K562 (cell line): Measurements from ENCODE around the gene ZNF407. TPM values are rescaled to one million over a fixed set of nuclear protein-coding genes. Genes with fewer than 3 reads are reported as not detected.

Experiments
- ATAC-seq: fragments of 200-7000 bp; cut with Tn5 transposase; 3 replicates; pipeline ENCODE4 v1.9.1; 2020; ENCODE audit warnings: moderate library complexity
- BruUV-seq: library from RNA; stranded (reverse); fragments of 400-500 nt; replicated peaks from 2 replicates; lab custom pipeline; 2021; lab: Mats Ljungman, UMichigan
- CTCF ChIA-PET: fragments of 300-600 bp; formaldehyde crosslinking; extraction: SDS; loops from one replicate; lab custom pipeline; 2021; ENCODE audit warnings: low intra/inter-chr PET ratio; lab: Yijun Ruan, JAX
- POLR2A ChIA-PET: fragments of 300-600, 350-650 bp; sonication (Branson Sonifier 250); formaldehyde crosslinking; extraction: SDS; loops from one replicate; lab custom pipeline; 2021; ENCODE audit warnings: antibody characterized with exemption, inconsistent platforms; lab: Yijun Ruan, JAX
- DNase-seq, 4 experiments: peaks; one replicate each; pipeline versions ENCODE4 v3.0.0 to v3.0.0-alpha.2; 2011 to 2018; ENCODE audit warnings: low spot score in 3 of 4, mixed read lengths in 3 of 4; ENCODE audit errors: extremely low read depth in 1 of 4
- FAIRE-seq: peaks from 2 replicates; lab custom pipeline; 2011; peaks lifted over from hg19 to GRCh38; lab: Jason Lieb, UNC
- H2AFZ ChIP-seq: 2 replicates; pipeline ENCODE4 v1.6.0; 2011; ENCODE audit warnings: low read depth, low read length, control low read depth, inconsistent platforms
- H3K27ac ChIP-seq: fragments of 200-600 bp; 3 replicates; pipeline ENCODE4 v1.8.0; 2011; ENCODE audit warnings: low read depth, mild to moderate bottlenecking, control low read depth, inconsistent platforms, low read length, moderate library complexity, mixed read lengths; ENCODE audit errors: extremely low read depth
- H3K27me3 ChIP-seq, 2 experiments: fragments of 300-600 bp in 1 of 2; 2 replicates in 1 of 2; 3 replicates in 1 of 2; pipeline versions ENCODE4 v1.6.0 to v1.8.0; 2011; ENCODE audit warnings: inconsistent platforms in 2 of 2, low read length in 2 of 2, mild to moderate bottlenecking in 1 of 2, mixed read lengths in 1 of 2, moderate library complexity in 1 of 2; ENCODE audit not compliant: control insufficient read depth in 2 of 2, insufficient read depth in 2 of 2
- H3K36me3 ChIP-seq: fragments of 300-600 bp; 3 replicates; pipeline ENCODE4 v1.8.0; 2011; ENCODE audit warnings: mild to moderate bottlenecking, low read length, inconsistent platforms; ENCODE audit not compliant: control insufficient read depth, insufficient read depth
- H3K4me1 ChIP-seq, 2 experiments: fragments of 200-600 bp in 1 of 2; replicated peaks in 1 of 2; 2 replicates in 1 of 2; 3 replicates in 1 of 2; pipeline versions ENCODE4 v1.5.1 to v1.8.0; 2011; ENCODE audit warnings: inconsistent platforms in 2 of 2, low read length in 2 of 2, mild to moderate bottlenecking in 1 of 2, mixed read lengths in 1 of 2, moderate library complexity in 1 of 2; ENCODE audit not compliant: control insufficient read depth in 2 of 2, insufficient read depth in 2 of 2
- H3K4me2 ChIP-seq: 2 replicates; pipeline ENCODE4 v1.6.1; 2011; ENCODE audit warnings: low read length, control low read depth, inconsistent platforms, mixed read lengths; ENCODE audit not compliant: insufficient read depth
- H3K4me3 ChIP-seq: fragments of 200-600 bp; sonication (generic), shearing (Covaris generic); 2 replicates; pipeline ENCODE4 v1.5.1; 2016; ENCODE audit warnings: control low read depth, inconsistent platforms
- H3K79me2 ChIP-seq: fragments of 200-600 bp; 3 replicates; pipeline ENCODE4 v1.8.0; 2011; ENCODE audit warnings: low read length, inconsistent platforms; ENCODE audit not compliant: control insufficient read depth, insufficient read depth
- H3K9ac ChIP-seq, 2 experiments: 2 replicates each; pipeline versions ENCODE4 v1.6.0 to v1.6.1; 2011; ENCODE audit warnings: low read depth in 2 of 2, low read length in 2 of 2, control low read depth in 1 of 2, inconsistent platforms in 1 of 2, mild to moderate bottlenecking in 1 of 2, mixed read lengths in 1 of 2; ENCODE audit not compliant: insufficient read depth in 1 of 2
- H3K9me1 ChIP-seq: one replicate; pipeline ENCODE4 v1.6.0; 2011; ENCODE audit warnings: inconsistent platforms, mild to moderate bottlenecking, low read length, moderate library complexity; ENCODE audit not compliant: control insufficient read depth, insufficient read depth
- H3K9me3 ChIP-seq: replicated peaks from 2 replicates; pipeline ENCODE4 v1.5.1; 2011; ENCODE audit warnings: low read depth, low read length, inconsistent platforms; ENCODE audit not compliant: control insufficient read depth, insufficient read depth
- H4K20me1 ChIP-seq: replicated peaks from 2 replicates; pipeline ENCODE4 v1.6.1; 2011; ENCODE audit warnings: low read length, inconsistent platforms, mixed read lengths; ENCODE audit not compliant: control insufficient read depth, insufficient read depth
- ARHGAP35 ChIP-seq: fragments of 450-650 bp; IDR thresholded peaks from 2 replicates; pipeline ENCODE4 v1.6.1; 2018; ENCODE audit not compliant: partially characterized antibody
- C11orf30 ChIP-seq: fragments of 450-650 bp; IDR thresholded peaks from 2 replicates; pipeline ENCODE4 v1.6.1; 2016; ENCODE audit warnings: low read depth, mild to moderate bottlenecking
- EGR1 ChIP-seq: fragments of 450-650 bp; conservative IDR thresholded peaks from 2 replicates; pipeline ENCODE4 v1.6.1; 2017; ENCODE audit warnings: mild to moderate bottlenecking
- HDAC3 ChIP-seq: fragments of 450-650 bp; IDR thresholded peaks from 2 replicates; pipeline ENCODE4 v1.6.1; 2018; ENCODE audit warnings: borderline replicate concordance, mild to moderate bottlenecking, moderate library complexity; ENCODE audit not compliant: partially characterized antibody
- HDGF ChIP-seq: fragments of 450-650 bp; IDR thresholded peaks from 2 replicates; pipeline ENCODE4 v1.6.1; 2016
- NFYB ChIP-seq: IDR thresholded peaks from 2 replicates; pipeline ENCODE4 v1.6.1; 2011; ENCODE audit warnings: mild to moderate bottlenecking, moderate library complexity; ENCODE audit not compliant: insufficient read length; ENCODE audit errors: extremely low read depth
- PHF21A ChIP-seq: fragments of 450-650 bp; IDR thresholded peaks from 2 replicates; pipeline ENCODE4 v1.6.1; 2017; ENCODE audit warnings: low read depth, borderline replicate concordance
- POLR2A ChIP-seq: fragments of 450-650 bp; conservative IDR thresholded peaks from 2 replicates; pipeline ENCODE4 v1.6.1; 2016
- SRF ChIP-seq, 2 experiments: fragments of 250-450, 450-650 bp in 1 of 2; sonication (Bioruptor Pico) in 1 of 2; sonication (generic) in 1 of 2; formaldehyde crosslinking; IDR thresholded peaks; 2 replicates each; pipeline versions ENCODE4 v1.5.0 to v1.5.1; 2020 to 2022; ENCODE audit warnings: mild to moderate bottlenecking in 1 of 2, missing genetic modification reagents in 1 of 2
- TBL1XR1 ChIP-seq, 2 experiments: IDR thresholded peaks; 2 replicates each; pipeline ENCODE4 v1.6.1; 2012; ENCODE audit warnings: improper control_type of control experiment in 2 of 2, low read length in 2 of 2, mild to moderate bottlenecking in 1 of 2
- TEAD2 ChIP-seq: fragments of 450-650 bp; IDR thresholded peaks from 2 replicates; pipeline ENCODE4 v1.6.1; 2016; ENCODE audit warnings: missing genetic modification characterization, control low read depth, missing compliant biosample characterization
- THRAP3 ChIP-seq: fragments of 450-650 bp; IDR thresholded peaks from 2 replicates; pipeline ENCODE4 v1.6.1; 2016; ENCODE audit warnings: mild to moderate bottlenecking, inconsistent platforms, borderline replicate concordance
- TRIM24 ChIP-seq, 2 experiments: fragments of 450-650 bp; IDR thresholded peaks; 2 replicates each; pipeline ENCODE4 v1.6.1; 2016
- ZC3H11A ChIP-seq: IDR thresholded peaks from 2 replicates; pipeline ENCODE4 v1.6.1; 2012; ENCODE audit warnings: low read depth, low read length, improper control_type of control experiment
- ZNF134 ChIP-seq: fragments of 250-450 bp; sonication (Bioruptor Pico); conservative IDR thresholded peaks from 2 replicates; pipeline ENCODE4 v1.4.0; 2020
- ZNF766 ChIP-seq: fragments of 200-800 bp; sonication (Bioruptor generic); conservative IDR thresholded peaks from 2 replicates; pipeline ENCODE4 v1.6.1; 2016; ENCODE audit warnings: missing genetic modification characterization, missing compliant biosample characterization
- WGBS: fragments of 100-300 bp; shearing (Covaris generic); methylation state at CpG from one replicate; pipeline ENCODE4 v1.1.6; 2016; ENCODE audit warnings: low coverage, mixed read lengths; ENCODE audit not compliant: insufficient coverage; ENCODE audit errors: missing lambda C conversion rate; 5-methylcytosine and 5-hydroxymethylcytosine counted together
- in situ Hi-C: fragments of 300-500 bp; cut with MboI; formaldehyde crosslinking; loops from 4 replicates; pipeline ENCODE4 v1.15.0; 2018; ENCODE audit warnings: inconsistent platforms, mixed read lengths
- intact Hi-C: fragments of 100-400 bp; cut with micrococcal nuclease; formaldehyde crosslinking; loops from 2 replicates; pipeline ENCODE4 v1.14.2; 2022
- polyA plus RNA-seq, 8 experiments: library from polyadenylated mRNA; depleted of rRNA in 4 of 8; stranded (reverse) in 5 of 8; unstranded in 3 of 8; fragments of >200 nt; fragmentation: Nextera tagmentation in 2 of 8; fragmentation: Illumina TruSeq in 1 of 8; extraction: Ambion mirVana in 2 of 8; extraction: Trizol in 1 of 8; gene quantifications; 2 replicates each; pipeline versions ENCODE4 v1.2.1 to v1.2.3, GENCODE V29; 2011 to 2014; ENCODE audit warnings: inconsistent platforms in 1 of 8, missing spikeins in 1 of 8
- total RNA-seq, 7 experiments: library from RNA; depleted of rRNA in 6 of 7; stranded (reverse); fragments of >200 nt in 6 of 7; fragmentation: Illumina TruSeq in 2 of 7; extraction: Trizol in 2 of 7; gene quantifications; 2 replicates each; pipeline versions ENCODE4 v1.2.1 to v1.2.3, GENCODE V29; 2011 to 2021; ENCODE audit warnings: low replicate concordance in 1 of 7
- TF ChIP-seq, protein P1 (sequence below): fragments of 450-650 bp; IDR thresholded peaks from 2 replicates; pipeline ENCODE4 v1.6.1; 2017; ENCODE audit warnings: mild to moderate bottlenecking, moderate library complexity
- TF ChIP-seq, protein P2 (sequence below): fragments of 450-650 bp; formaldehyde crosslinking; conservative IDR thresholded peaks from 2 replicates; pipeline ENCODE4 v1.4.0; 2022; ENCODE audit warnings: mild to moderate bottlenecking, missing genetic modification characterization
- TF ChIP-seq, protein P3 (sequence below): fragments of 450-650 bp; formaldehyde crosslinking; IDR thresholded peaks from 2 replicates; pipeline ENCODE4 v1.4.0; 2020; ENCODE audit warnings: mild to moderate bottlenecking, moderate library complexity

Gene ZNF407
- total and polyA plus RNA-seq, 9 of the 15 experiments (the other 6 are each of a cell fraction or from before 2014, with no cell fraction given), result 0.21 to 5.4 (median 2.3) TPM

DNA sequence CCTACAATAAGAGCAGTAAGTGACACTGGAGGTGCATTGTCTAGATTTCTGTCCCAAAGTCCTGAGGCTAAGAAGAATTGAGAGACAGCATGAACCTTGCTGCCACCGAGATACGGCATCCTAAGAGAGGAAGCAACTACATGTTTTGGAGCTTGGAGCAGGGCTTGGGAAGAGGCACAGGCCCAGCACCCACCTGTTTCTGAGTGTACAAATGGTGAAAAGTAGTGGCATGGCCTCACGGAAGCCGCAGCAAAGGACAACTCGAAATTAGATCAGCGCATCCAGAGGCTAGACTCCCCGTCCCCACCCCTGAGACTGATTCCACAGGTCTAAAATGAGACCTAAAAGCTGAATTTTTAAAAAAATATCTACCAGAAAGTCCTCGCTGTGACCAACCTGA lies 483.8 kb downstream of the ZNF407 start (continued):
- TF ChIP-seq, protein P1, sequence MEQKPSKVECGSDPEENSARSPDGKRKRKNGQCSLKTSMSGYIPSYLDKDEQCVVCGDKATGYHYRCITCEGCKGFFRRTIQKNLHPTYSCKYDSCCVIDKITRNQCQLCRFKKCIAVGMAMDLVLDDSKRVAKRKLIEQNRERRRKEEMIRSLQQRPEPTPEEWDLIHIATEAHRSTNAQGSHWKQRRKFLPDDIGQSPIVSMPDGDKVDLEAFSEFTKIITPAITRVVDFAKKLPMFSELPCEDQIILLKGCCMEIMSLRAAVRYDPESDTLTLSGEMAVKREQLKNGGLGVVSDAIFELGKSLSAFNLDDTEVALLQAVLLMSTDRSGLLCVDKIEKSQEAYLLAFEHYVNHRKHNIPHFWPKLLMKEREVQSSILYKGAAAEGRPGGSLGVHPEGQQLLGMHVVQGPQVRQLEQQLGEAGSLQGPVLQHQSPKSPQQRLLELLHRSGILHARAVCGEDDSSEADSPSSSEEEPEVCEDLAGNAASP, result no peak
- no peak for TF ChIP-seq HDGF
- TF ChIP-seq ARHGAP35, result no peak
- TF ChIP-seq, protein P2, sequence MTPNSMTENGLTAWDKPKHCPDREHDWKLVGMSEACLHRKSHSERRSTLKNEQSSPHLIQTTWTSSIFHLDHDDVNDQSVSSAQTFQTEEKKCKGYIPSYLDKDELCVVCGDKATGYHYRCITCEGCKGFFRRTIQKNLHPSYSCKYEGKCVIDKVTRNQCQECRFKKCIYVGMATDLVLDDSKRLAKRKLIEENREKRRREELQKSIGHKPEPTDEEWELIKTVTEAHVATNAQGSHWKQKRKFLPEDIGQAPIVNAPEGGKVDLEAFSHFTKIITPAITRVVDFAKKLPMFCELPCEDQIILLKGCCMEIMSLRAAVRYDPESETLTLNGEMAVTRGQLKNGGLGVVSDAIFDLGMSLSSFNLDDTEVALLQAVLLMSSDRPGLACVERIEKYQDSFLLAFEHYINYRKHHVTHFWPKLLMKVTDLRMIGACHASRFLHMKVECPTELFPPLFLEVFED, result no peak
- no peak for TF ChIP-seq PHF21A
- TF ChIP-seq TEAD2 (tag), result no peak

DNA sequence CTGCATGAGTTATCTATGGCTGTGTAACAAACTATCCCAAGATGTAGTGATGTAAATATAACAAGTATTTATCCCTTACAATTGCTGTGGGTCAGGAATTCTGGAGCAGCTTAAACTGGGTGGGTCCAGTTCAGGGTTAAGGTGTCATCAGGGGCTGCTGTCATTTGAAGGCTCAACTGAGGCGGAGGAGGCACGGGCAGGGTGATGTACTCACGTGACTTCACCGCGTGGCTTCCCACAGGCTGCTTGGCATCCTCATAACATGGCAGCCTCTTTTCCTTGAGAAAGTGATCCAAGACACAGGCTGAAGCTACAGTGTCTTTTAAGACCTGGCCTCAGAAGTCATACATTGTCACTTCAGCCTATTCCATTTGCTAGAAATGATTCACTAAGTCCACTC lies 485.5 kb downstream of the ZNF407 start:
- BruUV-seq, result no TSS peak
- ATAC-seq, result no peak
- peaks cover 2% of the 10 kb centered on the region; the same call in 1 of the 2 replicates for H3K9me3 ChIP-seq
- intact Hi-C loops (no loop called here), in situ Hi-C loops (no loop called here)
- H3K79me2 ChIP-seq, result no peaks in the 10 kb centered on the region
- FAIRE-seq, result no peak
- H3K4me1 ChIP-seq, result no peaks in the 10 kb centered on the region
- DNase-seq, result no peak
- no peaks in the 10 kb centered on the region for H3K36me3 ChIP-seq
- no peaks in the 10 kb centered on the region for H3K9me1 ChIP-seq
- no peak overlapping the region for H3K9ac ChIP-seq
- H3K27me3 ChIP-seq, result peaks cover 0 to 15% of the 10 kb centered on the region in 2 experiments; a peak in 2 of 5 replicates
- no peaks in the 10 kb centered on the region for H4K20me1 ChIP-seq
- H2AFZ ChIP-seq, result no peak overlapping the region
- CTCF ChIA-PET, result no interaction called here
- POLR2A ChIA-PET, result no interaction called here
- no peak overlapping the region for H3K4me3 ChIP-seq
- H3K4me2 ChIP-seq, result no peak overlapping the region
- no peak overlapping the region for H3K27ac ChIP-seq
- WGBS, result 0% methylated on average over 3 of the region's 5 CpGs
- TF ChIP-seq ZNF134 (CRISPR knock-in tag), result no peak
- no peak for TF ChIP-seq POLR2A
- TF ChIP-seq HDAC3, result no peak
- TF ChIP-seq ZC3H11A, result no peak
- TF ChIP-seq ZNF766 (CRISPR knock-in tag), result no peak
- TF ChIP-seq NFYB, result no peak
- TF ChIP-seq TRIM24 (IDR thresholded peaks at IDR 0.05), result no peak
- TF ChIP-seq C11orf30, result no peak
- TF ChIP-seq, protein P3, sequence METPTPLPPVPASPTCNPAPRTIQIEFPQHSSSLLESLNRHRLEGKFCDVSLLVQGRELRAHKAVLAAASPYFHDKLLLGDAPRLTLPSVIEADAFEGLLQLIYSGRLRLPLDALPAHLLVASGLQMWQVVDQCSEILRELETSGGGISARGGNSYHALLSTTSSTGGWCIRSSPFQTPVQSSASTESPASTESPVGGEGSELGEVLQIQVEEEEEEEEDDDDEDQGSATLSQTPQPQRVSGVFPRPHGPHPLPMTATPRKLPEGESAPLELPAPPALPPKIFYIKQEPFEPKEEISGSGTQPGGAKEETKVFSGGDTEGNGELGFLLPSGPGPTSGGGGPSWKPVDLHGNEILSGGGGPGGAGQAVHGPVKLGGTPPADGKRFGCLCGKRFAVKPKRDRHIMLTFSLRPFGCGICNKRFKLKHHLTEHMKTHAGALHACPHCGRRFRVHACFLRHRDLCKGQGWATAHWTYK (CRISPR knock-in tag), result no peak
- no peak for TF ChIP-seq THRAP3
- TF ChIP-seq TBL1XR1 (IDR thresholded peaks at IDR 0.05; ENCODE audit: low read length in 2 of 2), result no peak
- no peak for TF ChIP-seq SRF (CRISPR knock-in tag; IDR thresholded peaks at IDR 0.05)
- TF ChIP-seq EGR1, result no peak
